Femur (tissue), 1 donor: ENCODE data around the gene BCAS1.
"Not testable (repeated sequence)": the region's sequence is repeated elsewhere in the genome, so short reads cannot be mapped to it uniquely, and the experiment has no call there.

Experiments used
- DNase-seq: peaks from one replicate; pipeline ENCODE4 v3.0.0-alpha.2; 2017

BCAS1 gene

DNA sequence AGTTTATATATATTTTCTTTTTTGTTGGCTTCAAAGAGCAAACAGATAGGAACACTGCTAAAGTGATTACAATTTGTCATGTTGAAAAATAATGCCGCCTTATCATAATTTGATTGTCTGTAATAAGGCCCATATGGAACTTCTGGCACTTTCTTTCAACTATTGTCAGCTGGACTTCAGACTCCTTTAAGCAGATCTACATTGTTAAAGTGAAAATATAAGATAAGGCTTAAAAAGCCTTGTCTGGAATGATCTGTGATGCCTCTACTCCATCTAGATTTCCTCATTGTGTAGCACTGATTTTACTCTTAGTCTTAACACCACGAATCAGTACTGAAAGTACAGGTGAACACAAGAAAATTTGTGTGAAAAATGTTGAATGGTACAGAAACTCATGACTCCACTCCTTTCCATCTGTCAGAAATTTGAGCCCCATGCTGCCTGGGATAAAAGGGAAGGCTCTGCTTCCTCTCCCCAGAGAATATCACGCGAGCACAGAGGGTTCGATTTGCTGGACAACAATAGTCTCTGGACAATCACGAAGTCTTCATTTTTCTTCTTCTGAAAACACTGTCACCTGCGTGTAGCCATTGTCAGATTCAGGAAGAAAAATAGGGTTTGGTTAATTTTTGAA, 56.0 kb downstream of the BCAS1 start:
- DNase-seq, result no peak

DNA sequence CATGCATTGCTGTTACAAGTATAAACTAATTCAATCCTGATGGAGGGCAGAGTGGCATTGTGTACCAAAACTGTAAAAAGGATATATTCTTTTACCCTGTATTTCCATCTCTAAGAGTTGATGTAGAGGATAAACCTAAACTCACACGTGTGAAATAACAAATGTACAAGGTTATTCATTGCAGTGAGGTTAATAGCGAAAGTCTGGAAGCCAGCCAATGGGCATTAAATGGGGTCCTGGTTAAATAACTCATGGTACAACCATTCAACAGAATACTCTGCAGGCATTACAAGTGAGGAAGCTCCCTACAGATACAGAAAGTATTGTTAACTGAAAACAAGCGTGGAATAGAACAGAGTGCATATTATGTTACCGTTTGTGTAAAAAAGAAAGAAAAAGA, 56.9 kb downstream of the BCAS1 start:
- DNase-seq, result no peak

DNA sequence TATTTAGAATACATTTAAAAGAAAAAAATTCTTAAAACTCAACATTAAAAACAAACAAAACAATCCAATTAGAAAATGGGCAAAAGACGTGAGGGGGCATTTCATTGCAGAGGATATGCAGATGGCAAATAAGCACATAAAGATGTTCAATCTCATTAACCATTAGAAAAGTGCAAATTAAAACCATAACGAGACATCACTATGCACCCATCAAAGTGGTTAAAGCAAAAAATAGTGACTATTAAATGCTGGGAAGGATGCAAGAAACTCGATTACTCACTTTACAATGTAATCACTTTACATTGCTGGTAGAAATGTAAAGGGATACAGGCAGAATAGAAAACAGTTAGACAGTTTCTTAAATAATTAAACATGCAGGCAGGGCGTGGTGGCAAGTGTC, 59.0 kb downstream of the BCAS1 start:
- no peak for DNase-seq

DNA sequence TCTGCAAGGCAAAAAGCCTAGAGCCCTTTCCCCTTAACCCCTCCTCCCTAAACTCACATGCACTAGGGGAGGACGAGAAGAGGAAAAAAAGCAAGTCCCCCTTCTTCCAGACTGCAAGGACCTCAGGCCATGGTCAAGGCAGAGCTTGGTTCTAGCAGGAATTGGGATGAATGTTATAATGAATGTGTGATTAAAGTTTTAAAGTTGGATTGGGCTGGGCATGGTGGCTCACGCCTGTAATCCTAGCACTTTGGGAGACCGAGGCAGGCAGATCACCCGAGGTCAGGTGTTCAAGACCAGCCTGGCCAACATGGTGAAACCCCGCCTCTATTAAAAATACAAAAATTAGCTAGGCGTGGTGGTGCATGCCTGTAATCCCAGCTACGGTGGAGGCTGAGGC, 64.2 kb downstream of the BCAS1 start:
- DNase-seq, result not testable (repeated sequence)

DNA sequence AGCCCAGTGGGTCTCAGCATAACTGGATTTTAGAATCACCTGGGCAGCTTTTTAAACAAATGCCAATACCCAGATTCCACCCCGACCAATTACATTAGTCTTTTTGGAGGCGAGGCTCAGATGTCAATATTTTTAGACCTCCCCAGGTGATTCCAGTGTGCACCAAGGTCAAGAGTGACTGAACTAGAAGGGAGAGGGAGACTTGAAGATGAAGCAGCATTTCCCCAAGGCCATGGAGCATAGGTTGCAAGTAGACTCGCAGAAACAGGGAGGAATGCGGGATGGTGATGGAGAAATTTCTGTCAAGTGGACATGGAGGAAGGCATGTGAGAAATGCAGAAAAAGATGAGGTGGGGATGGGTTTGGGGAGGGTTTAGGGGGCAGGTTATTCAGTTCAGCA, 64.9 kb downstream of the BCAS1 start:
- no peak for DNase-seq

DNA sequence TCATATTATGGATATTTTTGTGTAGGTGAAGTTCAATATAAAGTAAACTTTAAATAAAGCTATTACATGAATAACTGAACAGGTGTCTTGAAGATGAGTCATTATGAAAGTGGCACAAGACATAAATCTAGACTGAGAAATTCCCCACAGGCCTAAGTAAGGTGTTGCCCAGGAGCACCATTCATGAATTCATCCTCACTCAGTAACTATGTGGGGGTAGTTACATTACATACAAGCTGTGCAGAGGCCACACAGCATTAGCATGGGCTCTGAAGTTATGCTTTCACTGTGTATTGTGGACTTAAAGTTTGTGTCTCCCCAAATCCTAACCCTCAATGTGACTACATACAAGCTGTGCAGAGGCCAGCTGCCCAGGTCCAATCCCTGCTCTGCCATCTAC, 65.9 kb downstream of the BCAS1 start:
- no peak for DNase-seq

DNA sequence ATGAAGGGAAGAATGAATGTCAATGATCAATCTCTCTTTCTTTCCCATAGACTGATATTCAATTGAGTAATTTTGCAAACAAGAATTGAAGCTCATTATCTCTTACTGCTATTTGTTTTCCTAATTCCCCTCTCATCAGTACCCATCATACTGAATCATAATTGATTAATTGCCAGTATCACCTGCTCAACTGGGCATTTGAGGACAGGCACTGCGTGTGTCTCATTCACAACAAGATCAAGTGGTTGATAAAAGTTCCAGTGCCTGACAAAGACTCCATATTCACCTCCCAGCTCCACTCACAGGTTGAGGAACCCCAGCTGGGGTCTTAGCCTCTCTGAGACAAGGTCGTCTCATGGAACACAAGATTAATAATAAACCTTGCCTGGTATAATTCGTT, 67.7 kb downstream of the BCAS1 start:
- DNase-seq, result no peak

DNA sequence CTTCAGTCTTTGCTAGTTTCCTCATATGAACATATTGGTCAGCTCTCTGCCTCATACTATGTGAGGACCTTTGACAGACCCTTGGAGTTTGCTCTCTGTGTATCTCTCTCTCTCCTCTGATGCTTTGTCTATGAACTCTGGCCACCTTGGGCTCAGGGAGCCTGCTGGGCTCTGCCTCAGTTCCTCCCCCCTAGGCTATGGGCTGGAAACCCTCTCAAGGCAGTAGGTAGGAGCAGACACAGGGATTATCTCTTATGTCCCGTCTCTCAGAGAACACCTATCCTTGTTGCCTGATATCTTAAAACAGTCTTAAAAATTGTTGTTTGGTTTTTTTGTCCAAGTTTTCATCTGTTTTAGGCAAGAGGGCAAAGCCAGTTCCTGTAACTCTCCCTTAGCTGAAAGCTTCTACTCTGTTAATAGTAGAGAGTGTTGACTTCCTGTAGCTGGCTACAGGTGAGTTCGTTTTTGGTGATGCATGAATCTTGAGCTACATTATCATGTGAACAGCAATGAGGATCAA, 68.3 kb downstream of the BCAS1 start:
- DNase-seq, result no peak

DNA sequence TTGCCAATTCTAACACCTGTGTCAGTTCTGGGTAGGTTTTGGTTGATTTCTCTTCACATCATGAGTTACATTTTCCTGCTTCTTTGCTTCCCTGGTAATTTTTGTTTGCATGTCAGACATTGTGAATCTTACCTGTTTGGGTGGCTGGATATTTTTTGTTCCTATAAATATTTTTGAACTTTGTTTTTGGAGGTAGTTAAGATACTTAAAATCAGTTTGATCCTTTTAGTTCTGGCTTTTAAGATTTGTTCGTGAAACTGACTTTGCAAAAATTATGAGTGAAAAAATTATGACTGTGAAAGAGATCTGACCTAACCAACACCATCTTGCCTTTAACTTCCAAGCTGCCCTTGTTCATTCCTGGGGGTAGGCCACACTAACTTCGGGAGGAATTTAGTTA, 69.5 kb downstream of the BCAS1 start:
- DNase-seq, result no peak

DNA sequence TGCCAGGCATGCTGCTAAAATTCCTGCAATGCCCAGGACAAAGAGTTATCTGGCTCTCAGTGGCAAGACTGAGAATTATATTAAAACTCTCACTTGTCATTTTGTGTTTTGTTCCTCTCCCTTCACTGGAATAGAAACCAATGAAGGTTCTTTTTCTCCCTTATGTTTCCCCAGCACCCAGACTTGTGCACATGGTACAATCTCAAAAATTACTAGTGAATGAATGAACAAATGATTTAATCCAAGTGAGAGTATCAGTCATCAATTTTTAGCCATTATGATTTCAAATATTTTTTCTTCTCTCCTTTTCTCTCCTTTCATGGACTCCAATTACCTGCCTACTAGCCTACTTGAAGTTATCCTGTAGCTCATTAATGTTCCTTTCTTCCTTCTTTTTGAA, 70.1 kb downstream of the BCAS1 start:
- DNase-seq, result no peak

DNA sequence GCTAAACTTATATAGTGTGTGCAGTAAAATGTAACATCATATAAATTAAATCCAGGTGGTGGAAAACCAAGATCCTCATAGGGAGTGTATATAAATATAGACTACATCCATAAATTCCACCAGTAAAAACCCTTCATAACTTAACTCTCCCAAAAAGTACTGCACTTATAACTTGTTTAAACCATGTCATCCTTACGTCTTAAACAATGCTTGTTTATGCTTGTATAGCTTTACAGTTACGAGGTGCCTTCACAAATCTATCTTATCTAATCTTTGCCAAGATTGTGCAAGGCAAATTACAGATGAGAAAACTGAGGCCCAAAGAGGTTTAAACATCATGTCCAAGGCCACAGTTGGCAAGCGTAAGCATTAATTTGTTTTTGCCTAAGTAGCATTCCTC, 71.3 kb downstream of the BCAS1 start:
- no peak for DNase-seq

DNA sequence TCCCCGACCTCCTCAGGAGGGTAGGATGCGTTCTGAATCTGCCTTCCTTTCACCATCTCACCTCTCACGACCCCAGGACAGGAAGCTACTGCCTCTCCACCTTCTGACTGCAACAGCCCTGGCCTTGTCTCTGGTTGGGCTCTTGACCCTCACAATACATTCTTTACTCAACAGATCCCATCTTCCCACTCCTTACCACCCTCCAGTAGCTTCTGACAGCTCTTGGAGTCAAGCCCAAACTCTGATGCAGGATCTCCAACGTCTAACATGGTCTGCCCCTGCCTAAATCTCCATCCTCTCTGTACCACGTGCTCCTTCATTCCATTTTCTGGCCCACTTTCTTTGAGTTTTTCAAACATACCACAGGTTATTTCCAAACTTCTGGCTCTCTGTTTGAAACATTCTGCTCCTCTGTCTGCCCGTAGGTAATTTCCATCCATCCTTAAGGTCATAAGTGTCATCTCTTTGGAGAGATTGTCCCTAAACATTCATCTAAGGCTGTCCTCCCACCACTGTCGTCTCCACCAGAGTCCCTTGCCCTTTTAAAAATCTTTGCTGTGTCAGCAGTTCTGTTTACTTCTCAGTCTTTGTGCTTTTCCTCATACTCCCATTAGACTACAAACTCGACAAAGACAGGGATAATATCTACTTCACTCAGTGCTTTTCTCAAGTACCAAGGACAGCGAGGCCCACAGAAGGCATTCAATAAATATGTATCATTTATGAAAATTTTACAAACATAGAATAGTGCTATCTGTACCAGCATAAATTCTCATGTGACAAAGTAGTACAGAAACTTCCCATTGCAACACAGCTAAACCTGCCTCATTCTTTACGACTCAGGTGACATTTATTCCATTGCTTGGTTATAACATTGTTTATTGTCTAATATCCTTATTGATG, 73.6 kb downstream of the BCAS1 start:
- DNase-seq, result no peak

DNA sequence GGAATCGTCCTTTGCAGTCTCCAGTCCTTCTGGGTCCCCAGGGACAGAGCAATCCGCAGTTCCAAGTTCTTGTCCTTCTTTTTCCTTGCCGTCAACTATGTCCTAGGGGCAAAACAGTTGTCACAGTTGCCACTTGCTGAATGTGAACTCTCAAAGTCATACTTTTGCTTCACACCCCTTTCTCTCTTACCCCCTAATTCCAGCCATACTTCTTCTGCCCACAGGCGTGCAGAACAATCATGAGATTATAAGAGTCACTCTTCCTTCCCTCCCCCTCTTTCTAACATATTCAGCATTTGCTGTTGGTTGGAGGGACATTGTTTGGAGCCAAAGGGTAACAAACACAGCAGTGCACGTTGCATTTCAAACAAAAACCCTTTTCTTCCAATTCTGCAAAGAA, 74.4 kb downstream of the BCAS1 start:
- no peak for DNase-seq

DNA sequence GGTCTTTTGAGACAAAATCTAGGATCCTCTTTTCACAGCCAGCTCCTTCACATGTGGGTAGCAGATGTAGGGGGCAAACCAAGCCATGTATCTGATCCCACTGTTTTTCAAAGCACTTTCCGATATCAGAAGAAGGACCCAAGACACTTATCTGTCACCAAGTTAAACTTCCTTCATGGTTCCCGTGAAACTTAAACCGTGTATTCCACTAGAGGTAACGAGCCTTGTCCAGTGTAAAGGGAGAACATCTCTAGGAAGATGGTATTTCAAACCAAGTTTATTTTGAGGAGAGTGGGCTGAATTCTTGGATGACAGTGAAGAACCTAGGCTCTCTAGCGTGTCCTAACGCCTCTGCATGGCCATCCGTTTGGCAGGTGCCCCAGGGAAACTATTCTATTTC, 76.3 kb downstream of the BCAS1 start:
- no peak for DNase-seq

DNA sequence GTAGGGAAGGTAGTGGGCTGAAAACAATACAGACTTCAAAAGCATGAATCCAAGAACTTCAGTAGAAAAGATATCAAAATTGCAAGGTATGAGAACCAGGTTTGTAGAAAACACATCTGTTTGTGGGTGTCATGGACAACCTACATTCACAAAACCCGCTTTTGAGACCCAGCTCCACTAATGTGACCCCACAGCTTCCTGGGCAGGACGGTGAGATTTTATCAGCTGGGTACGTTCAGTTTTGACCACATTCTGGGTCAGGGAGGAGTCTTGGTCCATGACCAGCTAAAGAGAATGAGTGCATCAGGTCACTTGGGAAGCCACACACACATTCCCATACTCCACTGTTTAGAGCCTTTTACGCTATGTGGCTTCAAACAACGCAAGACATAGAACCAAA, 77.1 kb downstream of the BCAS1 start:
- no peak for DNase-seq

DNA sequence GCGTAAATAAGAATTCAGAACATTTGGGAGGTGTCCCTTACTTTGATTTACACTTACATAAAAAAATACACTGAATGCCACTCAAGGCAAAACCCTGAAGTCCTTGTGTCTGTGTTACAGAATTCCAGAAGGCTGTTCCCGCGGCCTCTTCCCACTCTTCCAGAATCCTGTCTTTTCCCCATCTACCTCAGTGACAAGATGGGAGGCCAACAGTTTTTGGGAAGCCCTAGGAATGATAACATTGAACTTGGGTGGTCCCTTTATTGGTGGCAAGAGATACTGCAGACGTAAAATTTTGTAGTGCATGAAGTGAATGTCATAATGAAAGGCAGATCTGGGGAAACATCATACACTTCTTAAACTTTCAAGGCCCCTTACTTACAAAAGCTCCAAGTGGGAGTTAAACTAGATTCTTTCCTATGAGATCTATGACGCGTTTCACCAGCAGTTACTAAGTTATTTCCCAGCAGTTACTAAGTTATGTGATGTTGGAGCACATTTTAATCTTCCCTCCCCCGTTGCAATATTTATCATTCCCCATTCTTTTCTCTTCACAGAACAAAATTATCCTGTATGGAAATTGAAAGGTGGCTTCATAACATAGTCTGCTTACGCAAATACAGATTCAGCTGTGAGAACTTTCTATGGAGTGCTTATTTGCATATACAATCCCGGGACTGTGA, 79.5 kb downstream of the BCAS1 start:
- no peak for DNase-seq

DNA sequence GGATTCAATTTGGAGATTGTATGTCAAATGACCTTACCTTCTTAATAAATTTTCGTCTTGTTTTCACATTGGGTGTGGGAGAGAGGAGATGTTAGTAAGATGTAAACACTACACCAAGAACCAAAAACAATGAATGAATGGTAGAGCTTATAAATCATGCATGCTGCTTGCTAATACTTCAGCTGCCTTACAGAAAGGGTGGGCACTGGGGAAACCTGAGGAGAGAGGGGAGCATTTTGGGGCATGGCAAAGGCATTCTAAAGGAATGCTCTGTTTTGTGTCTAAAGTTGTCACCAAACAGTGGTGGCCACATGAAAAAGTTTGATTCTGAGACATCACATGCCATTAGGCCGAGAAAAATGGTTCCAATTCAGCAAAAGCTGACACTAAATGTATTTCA, 80.4 kb downstream of the BCAS1 start:
- no peak for DNase-seq

DNA sequence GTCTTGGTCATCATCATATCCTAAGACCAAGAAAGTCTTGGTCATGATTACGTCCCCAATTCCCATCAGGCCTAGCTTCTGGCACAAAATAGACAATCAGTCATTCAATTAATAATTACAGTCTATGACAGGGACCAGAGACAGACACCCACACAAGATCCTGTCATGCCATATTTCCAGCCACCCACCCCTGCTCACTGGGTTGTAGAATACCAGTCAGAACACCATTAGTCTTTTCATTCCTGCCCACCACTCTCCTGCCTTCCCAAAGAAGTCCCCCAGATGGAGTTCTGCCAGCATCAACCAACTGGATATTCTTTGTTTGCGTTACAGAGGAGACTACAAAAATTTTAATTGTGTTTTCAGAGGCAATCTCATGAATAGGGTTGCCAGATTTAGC, 81.0 kb downstream of the BCAS1 start:
- DNase-seq, result no peak

DNA sequence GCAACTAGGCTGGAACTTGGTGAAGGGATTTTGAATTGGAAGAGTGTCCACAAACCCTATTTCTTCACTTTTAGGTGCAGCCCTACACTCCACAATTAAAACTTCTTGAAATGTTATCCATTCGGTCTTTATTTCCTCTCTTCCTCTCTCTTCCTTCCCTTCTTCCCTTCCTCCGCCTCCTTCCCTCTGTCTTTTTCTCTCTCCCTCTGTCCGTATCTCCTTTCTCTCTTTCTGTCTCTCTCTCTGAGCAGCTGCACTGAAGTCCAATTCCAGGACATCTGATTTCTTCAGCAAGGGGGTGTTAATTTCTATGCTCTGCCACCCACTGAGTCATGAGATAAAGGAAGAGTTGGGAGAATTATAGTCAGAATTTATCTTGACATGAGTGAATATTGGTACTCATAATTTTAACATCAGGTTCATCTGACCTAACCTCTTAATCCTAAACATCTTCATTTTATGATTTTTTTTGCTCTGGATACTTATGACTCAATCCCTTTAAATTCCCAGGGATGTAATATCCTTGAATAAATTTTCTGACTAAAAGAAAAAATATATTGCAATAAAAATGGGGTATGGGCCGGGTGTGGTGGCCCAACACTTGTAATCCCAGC, 84.2 kb downstream of the BCAS1 start:
- DNase-seq, result no peak

DNA sequence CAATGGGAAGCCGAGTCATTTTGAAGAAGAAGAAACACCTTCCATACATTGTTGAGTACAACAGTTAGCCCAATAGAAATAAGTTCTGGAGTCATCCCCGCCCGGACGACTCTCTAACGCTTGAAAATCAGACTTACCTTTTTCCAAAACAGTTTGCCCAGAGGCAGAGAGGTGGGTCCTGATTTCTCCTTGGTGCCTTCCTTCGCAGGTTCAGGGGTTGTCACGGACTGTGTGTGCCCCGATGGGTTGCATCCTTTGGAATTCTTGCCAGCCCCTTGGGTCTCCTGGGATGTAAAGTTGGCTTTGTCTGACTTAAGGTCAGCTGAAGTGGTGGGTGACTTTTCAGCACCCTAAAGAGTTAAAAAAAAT, 85.3 kb downstream of the BCAS1 start:
- no peak for DNase-seq

DNA sequence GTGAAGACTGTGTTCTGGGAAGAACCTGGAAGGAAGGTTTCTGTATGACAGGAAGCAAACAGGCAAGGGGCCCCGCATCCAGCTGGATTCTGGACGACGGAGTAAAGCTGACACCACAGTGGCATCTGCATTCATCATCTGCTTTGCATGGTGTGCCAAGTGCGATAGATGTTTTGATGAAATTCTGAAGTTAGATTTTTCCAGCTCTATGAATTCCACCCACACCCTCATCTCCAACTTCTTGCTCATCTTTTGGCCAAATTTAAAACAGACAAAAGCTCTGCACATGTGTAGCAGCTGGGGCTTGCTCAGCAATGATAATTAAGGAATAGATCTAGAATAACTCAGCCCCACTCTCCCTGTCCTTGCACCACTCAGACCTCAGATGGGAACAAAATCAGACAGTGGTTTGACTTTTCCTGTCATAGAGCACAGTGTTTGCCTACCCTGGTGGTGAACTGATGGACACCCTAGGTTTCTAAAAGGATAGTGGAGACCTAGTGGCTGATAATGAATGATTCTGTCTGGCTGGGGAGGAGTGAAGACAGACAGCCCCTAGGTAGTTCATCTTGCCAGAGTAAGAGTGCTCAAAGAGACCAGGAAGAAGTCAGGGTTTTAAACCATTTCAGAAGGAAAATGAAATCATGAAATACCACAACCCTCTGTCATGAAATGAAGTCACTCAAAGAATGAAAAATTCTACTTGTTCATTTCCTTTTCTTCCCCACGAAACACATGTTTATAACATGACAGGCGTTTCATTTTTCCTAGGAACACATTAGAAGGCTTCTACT, 85.8 kb downstream of the BCAS1 start:
- DNase-seq, result peak; percentile 30

DNA sequence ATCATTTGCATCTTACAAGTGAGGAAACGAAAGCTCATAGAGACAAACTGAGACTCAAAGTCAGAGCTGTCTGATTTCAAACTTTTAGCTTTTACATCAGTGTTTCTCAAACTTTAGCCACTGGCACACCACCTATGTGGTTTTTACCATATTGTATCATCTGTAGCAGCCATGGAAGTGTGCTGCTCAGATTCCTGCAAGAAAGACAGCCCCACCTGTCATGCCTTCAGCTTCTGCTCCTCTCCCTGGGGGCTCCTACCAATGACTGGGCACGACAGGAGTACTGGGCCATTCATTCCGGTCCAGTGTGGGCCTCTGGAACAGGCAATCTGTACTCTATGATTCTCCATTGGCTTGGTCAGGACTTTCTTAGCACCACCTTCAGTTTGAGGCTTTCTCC, 87.0 kb downstream of the BCAS1 start:
- no peak for DNase-seq

DNA sequence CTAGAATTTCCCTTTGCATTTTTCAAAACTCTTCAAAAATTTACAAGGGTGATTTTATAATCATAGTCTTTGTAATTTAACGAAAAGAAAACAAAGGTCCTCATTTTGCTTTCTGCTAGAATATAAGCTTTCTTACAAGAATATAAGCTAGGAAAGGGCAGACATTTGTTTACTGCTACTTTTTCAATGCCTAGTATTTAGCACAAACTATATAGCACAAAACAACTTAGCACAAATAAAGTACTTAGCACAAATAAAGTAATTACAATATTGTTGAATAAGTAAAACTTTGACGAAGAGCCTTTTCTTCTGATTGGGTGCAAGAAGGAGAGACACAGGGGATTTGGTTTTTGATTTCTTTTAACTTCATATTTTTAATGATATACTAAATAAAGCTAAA, 87.8 kb downstream of the BCAS1 start:
- DNase-seq, result no peak
